ENCODE data around the gene PCIF1.
A peak's percentile ranks its signal among the peaks of the same experiment; 100 is the strongest.
"Not testable (repeated sequence)": the region's sequence is repeated elsewhere in the genome, so short reads cannot be mapped to it uniquely, and the experiment has no call there.

Gene PCIF1

DNA sequence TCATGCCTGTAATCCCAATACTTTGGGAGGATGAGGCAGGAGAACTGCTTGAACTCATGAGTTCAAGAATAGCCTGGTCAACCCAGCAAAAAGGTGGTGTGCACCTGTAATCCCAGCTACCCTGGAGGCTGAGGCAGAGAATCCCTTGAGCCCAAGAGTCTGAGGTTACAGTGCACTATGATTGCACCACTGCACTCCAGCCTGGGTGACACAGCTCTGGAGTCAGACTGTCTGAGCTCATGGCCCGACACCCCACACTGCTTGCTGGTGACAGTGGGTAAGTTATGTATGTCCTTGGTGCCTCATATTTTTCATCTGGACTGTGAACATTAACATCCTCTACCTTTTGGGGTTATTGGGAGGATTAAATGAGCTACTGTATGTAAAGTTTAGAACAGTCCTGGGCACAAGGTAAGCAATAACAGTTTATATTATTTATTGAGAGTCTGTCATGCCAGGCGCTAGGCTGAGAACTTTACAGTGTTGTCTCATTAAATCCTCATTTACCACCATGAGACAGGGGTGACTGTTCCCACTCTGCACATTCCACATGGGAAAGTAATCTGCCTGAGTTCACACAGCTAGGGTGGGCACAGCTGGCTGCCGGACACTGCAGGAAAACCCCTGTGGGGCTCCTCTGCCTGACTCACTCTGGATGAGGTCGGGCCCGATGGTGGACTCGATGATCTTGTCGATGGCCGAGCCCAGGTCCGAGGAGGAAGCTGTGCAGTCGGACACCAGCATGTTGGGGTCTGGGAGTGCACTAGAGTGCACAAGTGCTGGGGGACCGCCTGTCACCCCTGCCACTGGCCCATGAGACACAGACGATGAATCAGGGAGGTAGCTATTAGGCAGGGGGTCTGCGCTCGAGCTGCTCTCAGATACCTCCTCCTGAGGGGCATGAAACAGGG, 34.6 kb downstream of the PCIF1 start:
- DNase-seq = no peak

DNA sequence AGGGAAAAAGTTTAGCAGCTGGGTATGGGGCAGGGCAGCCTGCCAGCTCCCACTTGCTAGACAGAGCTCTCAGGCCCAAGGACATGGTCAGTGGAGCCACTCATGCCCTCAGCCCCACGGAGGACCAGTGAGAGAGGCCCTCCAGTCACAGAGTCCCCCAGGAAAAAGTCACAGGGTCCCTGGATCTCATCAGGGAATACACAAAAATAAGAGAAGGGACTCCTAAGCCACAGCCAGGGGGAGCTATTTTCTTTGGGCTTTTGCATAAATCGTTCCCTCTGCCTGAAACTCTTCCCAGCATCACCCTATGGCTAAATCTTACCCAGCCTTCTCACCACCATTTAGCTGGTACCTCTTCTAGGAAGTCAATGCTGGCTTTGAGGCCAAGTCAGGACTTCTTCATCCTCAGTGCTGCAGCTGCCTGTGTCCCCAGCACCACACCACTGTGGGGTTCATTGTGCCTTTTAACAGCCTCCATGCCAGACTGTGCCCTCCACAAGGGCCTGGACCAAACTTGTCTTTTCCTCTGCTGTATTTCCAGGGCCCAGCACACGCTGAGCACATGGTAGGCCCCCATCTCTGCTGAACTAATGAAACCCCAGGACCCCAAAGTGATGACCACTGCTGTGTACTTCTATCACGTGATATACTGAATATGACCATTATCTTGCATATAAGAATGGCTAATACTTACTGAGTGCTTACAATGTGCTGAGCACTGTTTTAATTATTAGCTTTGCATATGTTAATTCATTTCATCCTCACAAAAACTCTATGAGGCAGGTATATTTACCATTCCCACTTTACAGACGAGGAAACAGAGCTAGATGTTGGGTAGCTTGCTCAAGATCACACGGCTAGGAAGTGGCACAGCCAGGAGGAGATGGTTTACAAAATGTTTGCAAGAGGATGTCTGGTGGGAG, 35.5 kb downstream of the PCIF1 start:
- peak; percentile 38 for DNase-seq

DNA sequence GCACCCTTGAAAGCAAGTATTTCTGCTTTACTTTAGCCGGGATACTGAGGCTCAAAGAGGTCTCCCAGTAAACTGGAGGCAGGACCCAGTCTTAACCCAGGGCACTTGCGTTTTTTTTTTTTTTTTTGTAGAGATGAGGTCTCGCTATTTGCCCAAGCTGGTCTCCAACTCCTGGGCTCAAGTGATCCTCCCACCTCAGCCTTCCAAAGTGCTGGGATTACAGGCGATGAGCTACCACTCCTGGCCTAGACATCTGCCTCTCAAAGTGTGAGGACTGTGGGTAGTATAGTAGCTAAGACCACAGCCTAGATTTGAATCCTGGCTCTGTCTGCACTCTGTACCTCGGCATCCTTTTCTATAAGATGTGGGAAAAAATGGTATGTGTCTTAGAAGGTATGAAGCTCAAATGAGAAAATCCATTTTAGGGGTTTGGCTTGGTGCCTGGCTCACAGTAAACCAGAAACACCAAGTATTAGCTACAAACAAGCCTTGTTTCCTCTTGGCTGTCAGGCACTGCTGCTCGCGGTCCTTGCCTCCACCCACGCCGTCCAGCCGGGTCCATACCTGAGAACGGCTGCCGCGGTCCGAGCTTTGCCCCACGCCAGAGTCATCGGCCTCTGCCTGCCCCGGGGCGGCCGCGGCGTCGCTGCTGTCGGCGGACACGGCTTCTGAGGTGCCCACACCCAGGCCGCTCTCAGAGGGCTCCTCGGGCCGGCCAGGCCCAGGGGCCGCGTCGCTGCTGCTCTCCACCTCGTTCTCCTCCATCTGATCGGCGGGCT, 36.4 kb downstream of the PCIF1 start:
- DNase-seq = no peak

GRCh38 chr20:45971425-45971674, 36.9 kb downstream of the PCIF1 start:
- DNase-seq = no peak

DNA sequence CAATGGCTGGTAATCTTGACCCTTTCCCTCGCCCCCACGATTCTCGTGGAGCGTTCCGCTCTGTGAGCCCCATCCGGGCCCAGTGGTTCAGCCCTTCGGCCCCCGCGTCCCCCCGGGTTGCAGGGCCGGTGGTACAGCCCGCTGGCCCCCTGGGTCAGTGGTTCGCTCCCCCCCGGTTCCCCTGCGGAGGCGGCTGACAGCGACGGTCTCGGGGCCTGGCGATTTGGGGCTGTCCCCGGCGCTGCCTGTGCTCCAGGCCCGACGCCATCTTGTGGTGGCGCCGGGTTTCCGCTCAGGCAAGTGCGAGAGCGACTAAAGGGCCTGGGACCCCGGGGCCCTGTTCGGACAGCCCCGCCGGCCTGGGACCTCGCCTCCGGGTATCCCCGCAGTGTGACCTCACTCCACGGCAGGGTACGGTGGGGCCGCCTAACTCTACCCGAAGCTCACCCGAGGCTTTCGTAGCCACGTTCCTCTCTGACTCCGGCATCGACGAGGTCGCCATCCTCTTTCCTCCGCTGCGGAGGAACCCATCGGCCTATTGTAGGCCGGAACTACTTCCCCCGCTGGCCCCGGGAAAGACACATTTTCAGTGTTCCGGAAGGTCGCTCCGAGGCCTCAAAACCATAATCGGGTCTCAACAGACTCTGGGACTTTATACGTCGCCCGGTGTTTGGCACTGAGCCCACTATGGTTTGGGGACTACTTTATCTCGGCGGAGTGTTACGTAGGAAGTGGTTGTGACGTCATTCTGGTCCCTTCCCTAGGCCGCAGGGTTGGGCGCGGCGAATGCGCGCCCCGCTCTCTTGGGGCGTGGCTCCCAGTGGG, 37.4 kb downstream of the PCIF1 start, which contains the start of gene ZNF335:
Gene ZNF335, minus strand, starts transcription at position 529 of the 825 bp plus-strand sequence. CDS start 793 bp downstream, outside the sequence.
- DNase-seq = peak; percentile 95

GRCh38 chr20:45972500-45973183, 38.2 kb downstream of the PCIF1 start:
- DNase-seq = no peak

- no peak for DNase-seq
Observed at GRCh38 chr20:45974896-45975565, 40.5 kb downstream of the PCIF1 start.

- DNase-seq = no peak
Observed at GRCh38 chr20:45975686-45976085, 41.2 kb downstream of the PCIF1 start.

GRCh38 chr20:45976086-45976485, 41.6 kb downstream of the PCIF1 start:
- DNase-seq = no peak

DNA sequence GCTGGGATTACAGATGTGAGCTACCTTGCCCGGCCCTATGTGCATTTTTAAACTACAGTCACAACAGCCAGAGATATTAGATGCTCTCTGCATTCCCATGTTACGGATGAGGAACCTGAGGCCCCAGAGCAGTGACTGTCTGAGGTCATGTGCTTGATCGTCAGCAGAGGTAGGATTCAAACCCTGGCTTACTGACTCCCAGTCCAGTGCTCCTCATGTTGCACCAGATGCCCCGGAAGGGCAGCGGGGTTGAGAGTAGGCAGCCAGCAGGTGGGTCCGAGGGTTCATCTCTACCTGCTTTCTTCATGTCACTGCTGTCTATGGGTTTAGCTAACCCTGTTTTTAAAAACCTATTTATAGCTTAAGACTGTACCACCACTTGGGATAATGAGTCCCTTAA, 46.8 kb downstream of the PCIF1 start:
- no peak for DNase-seq

DNA sequence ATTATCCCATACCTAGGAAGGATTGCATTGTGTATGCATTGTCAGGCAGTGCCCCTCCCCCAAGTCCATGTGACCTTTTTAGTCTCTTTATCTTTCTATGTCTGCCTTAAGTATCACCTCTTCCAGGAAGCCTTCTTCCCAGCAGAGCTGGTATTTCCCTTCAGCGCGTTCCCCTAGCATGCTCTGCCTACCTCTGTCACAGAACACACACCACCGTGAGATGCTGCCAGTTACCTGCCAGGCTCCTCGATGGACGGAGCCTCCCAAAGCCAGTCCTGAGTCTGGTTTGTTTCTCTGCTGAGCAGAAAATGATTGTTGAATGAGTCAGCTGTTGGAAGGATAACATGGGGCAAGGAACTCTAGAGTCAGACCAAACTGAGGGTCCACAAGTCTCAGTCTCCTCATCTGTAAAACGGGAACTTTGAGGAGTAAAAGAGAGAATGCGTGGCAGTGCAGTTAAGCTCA, 48.8 kb downstream of the PCIF1 start:
- DNase-seq = no peak

- no peak for DNase-seq
Observed at GRCh38 chr20:45985573-45985972, 51.1 kb downstream of the PCIF1 start.

DNA sequence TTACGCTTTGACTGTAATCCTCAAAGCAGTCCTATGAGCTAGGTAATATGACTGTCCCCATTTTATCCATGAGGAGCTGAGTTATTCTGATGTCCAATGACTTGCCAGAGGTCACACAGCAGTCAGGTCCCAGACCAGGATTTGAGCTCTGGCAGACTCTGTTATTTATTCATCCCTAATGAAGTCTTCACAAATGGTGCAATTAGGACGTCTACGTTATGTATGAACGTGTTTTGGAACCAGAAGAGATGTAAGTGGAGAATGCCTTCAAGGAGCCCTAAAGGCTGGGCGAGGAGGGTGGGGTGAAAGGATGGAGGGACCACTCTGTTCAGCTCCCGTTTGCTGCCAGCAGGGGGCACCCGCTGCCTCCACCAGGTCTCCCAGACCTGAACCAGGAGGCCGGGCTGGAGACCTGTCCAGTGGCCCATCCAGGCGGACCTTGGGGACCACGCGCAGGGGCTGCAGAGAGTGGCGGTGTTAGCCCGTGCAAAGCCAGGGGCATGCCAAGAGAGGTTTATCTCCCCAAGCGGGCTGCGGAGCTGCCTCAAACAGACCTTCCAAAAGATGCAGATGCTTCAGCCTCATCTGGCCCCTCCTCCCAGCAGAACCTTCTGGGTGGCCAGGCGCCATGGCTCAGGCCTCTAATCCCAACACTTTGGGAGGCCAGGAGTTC, 52.8 kb downstream of the PCIF1 start:
- DNase-seq = peak; percentile 86

DNA sequence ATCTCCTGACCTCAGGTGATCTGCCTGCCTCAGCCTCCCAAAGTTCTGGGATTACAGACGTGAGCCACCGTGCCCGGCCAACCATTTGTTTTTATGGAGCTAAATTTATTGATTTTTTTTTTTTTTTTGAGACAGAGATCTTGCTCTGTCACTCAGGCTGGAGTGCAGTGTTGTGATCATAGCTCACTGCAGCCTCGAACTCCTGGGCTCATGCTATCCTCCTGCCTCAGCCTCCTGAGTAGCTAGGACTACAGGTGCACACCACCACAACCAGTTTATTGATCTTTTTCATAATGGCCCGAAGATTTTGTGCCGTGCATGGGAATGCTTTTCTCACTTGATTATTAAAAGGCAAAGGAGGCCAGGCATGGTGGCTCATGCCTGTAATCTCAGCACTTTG, 54.3 kb downstream of the PCIF1 start:
- not testable (repeated sequence) for DNase-seq

DNA sequence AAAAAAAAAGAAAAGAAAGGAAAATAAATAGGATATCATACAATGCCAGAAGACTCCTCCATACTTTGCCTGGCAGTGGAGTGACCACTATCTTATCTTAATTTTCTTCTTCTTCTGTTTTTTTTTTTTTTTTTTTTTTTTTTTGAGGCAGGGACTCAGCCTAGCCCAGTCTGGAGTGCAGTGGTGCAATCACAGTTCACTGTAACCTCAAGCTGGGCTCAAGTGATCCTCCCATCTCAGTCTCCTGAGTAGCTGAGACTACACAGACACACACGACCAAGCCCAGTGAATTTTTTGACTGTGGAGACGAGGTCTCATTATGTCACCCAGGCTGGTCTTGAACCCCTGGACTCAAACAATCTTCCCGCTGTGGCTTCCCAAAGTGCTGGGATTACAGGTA, 57.1 kb downstream of the PCIF1 start:
- no peak for DNase-seq

DNA sequence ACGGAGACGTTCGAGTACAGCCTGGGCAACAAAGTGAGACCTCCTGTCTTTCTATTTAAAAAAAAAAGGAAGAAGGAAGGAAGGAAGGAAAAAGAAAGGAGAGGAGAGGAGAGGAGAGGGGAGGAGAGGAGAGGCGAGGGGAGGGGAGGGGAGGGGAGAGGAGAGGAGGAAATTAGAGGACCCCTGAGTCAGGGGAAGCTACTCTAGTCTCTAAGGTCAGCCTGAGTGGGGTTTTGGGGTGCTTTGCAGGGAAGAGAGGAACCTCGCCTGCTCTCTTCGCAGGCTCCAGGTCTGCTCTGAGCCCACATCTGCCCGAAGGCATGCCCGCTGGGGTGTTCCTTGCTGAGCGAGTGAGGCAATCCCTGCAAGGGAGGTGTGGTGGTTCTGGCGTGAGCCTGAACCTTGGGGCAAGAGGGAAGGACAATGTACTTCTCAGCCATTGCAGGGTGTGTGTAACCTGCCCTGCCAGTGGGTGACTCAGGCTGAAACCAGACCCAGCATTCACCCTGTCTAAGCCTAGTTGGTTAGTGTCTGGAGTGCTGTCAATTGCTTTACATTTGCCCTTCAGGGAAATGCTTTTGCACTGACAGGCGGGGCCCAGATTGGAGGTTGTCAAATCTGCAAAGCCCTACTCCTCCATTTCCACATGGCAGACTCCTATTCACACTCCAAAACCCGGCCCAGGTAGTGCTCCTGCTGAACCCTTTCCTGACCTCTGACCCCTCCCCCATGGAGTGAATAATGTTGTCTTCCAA, 58.9 kb downstream of the PCIF1 start:
- no peak for DNase-seq

DNA sequence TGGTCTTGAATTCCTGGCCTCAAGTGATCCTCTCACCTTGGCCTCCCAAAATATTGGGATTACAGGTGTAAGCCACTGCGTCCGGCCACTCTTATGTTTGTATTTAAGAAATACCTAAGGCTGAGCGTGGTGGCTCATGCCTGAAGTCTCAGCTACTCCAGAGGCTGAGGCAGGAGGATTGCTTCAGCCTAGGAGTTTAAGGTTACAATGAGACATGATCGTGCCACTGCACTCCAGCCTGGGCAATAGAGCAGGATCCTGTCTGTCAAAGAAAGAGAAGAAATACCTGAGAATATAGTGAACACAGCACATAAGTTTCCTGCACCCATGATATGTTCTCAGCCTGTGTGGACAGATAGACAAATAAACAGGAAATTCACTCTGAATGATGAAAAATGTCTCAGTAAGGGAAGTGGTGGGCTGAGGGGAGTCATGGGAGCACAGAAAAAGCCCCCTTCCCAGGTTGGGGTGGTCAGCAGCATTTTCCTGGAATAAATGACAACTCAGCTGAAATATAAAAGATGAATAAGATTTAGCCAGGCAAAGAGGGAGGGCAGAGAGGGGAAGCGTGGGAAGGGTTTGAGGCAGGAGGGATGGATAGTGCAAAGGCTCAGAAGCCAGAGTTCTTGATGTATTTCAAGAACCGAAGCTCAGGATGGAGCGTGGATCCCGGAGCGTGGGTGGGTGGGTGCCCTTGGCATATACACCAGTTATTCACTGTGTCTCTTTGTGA, 60.4 kb downstream of the PCIF1 start:
- DNase-seq = no peak

DNA sequence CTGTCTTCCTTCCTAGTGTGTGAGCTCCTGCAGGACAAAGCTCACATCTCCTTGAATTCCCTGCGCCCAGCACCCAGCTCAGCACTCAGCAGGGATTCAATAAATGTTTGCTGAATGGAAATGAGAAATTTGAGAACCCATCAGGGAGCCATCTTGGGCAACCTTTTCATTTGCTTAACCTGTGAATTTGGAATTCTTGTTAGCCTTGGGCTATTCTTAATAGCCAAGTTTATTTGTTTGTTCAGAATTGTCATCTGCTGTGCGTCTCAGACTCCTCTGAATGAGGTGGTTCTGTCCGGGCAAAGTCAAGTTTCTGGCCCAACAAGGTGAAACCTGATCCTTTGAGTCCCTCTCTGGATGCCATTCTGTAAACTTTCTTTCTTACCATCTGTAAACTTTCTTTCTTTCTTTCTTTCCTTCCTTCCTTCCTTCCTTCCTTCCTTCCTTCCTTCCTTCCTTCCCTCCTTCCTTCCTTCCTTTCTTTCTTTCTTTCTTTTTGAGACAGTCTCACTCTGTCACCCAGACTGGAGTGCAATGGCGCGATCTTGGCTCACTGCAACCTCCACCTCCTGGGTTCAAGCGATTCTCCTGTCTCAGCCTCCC, 61.1 kb downstream of the PCIF1 start:
- not testable (repeated sequence) for DNase-seq
